K562 (cell line): ENCODE results near the gene PRKAG1. TPM values are rescaled to one million over a fixed set of nuclear protein-coding genes. Genes with fewer than 3 reads are reported as not detected.

ENCODE experiments used
- ATAC-seq: fragments of 200-7000 bp; cut with Tn5 transposase; 3 replicates; pipeline ENCODE4 v1.9.1; 2020; ENCODE audit warnings: moderate library complexity
- BruUV-seq: library from RNA; stranded (reverse); fragments of 400-500 nt; replicated peaks from 2 replicates; lab custom pipeline; 2021; lab: Mats Ljungman, UMichigan
- CTCF ChIA-PET: fragments of 300-600 bp; formaldehyde crosslinking; extraction: SDS; loops from one replicate; lab custom pipeline; 2021; ENCODE audit warnings: low intra/inter-chr PET ratio; lab: Yijun Ruan, JAX
- POLR2A ChIA-PET: fragments of 300-600, 350-650 bp; sonication (Branson Sonifier 250); formaldehyde crosslinking; extraction: SDS; loops from one replicate; lab custom pipeline; 2021; ENCODE audit warnings: antibody characterized with exemption, inconsistent platforms; lab: Yijun Ruan, JAX
- DNase-seq, 4 experiments: peaks; one replicate each; pipeline versions ENCODE4 v3.0.0 to v3.0.0-alpha.2; 2011 to 2018; ENCODE audit warnings: low spot score in 3 of 4, mixed read lengths in 3 of 4; ENCODE audit errors: extremely low read depth in 1 of 4
- FAIRE-seq: peaks from 2 replicates; lab custom pipeline; 2011; peaks lifted over from hg19 to GRCh38; lab: Jason Lieb, UNC
- H2AFZ ChIP-seq: 2 replicates; pipeline ENCODE4 v1.6.0; 2011; ENCODE audit warnings: low read depth, low read length, control low read depth, inconsistent platforms
- H3K27ac ChIP-seq: fragments of 200-600 bp; 3 replicates; pipeline ENCODE4 v1.8.0; 2011; ENCODE audit warnings: low read depth, mild to moderate bottlenecking, control low read depth, inconsistent platforms, low read length, moderate library complexity, mixed read lengths; ENCODE audit errors: extremely low read depth
- H3K27me3 ChIP-seq, 2 experiments: fragments of 300-600 bp in 1 of 2; 2 replicates in 1 of 2; 3 replicates in 1 of 2; pipeline versions ENCODE4 v1.6.0 to v1.8.0; 2011; ENCODE audit warnings: inconsistent platforms in 2 of 2, low read length in 2 of 2, mild to moderate bottlenecking in 1 of 2, mixed read lengths in 1 of 2, moderate library complexity in 1 of 2; ENCODE audit not compliant: control insufficient read depth in 2 of 2, insufficient read depth in 2 of 2
- H3K36me3 ChIP-seq: fragments of 300-600 bp; 3 replicates; pipeline ENCODE4 v1.8.0; 2011; ENCODE audit warnings: mild to moderate bottlenecking, low read length, inconsistent platforms; ENCODE audit not compliant: control insufficient read depth, insufficient read depth
- H3K4me1 ChIP-seq, 2 experiments: fragments of 200-600 bp in 1 of 2; replicated peaks in 1 of 2; 2 replicates in 1 of 2; 3 replicates in 1 of 2; pipeline versions ENCODE4 v1.5.1 to v1.8.0; 2011; ENCODE audit warnings: inconsistent platforms in 2 of 2, low read length in 2 of 2, mild to moderate bottlenecking in 1 of 2, mixed read lengths in 1 of 2, moderate library complexity in 1 of 2; ENCODE audit not compliant: control insufficient read depth in 2 of 2, insufficient read depth in 2 of 2
- H3K4me2 ChIP-seq: 2 replicates; pipeline ENCODE4 v1.6.1; 2011; ENCODE audit warnings: low read length, control low read depth, inconsistent platforms, mixed read lengths; ENCODE audit not compliant: insufficient read depth
- H3K4me3 ChIP-seq: fragments of 200-600 bp; sonication (generic), shearing (Covaris generic); 2 replicates; pipeline ENCODE4 v1.5.1; 2016; ENCODE audit warnings: control low read depth, inconsistent platforms
- H3K79me2 ChIP-seq: fragments of 200-600 bp; 3 replicates; pipeline ENCODE4 v1.8.0; 2011; ENCODE audit warnings: low read length, inconsistent platforms; ENCODE audit not compliant: control insufficient read depth, insufficient read depth
- H3K9ac ChIP-seq, 2 experiments: 2 replicates each; pipeline versions ENCODE4 v1.6.0 to v1.6.1; 2011; ENCODE audit warnings: low read depth in 2 of 2, low read length in 2 of 2, control low read depth in 1 of 2, inconsistent platforms in 1 of 2, mild to moderate bottlenecking in 1 of 2, mixed read lengths in 1 of 2; ENCODE audit not compliant: insufficient read depth in 1 of 2
- H3K9me1 ChIP-seq: one replicate; pipeline ENCODE4 v1.6.0; 2011; ENCODE audit warnings: inconsistent platforms, mild to moderate bottlenecking, low read length, moderate library complexity; ENCODE audit not compliant: control insufficient read depth, insufficient read depth
- H3K9me3 ChIP-seq: replicated peaks from 2 replicates; pipeline ENCODE4 v1.5.1; 2011; ENCODE audit warnings: low read depth, low read length, inconsistent platforms; ENCODE audit not compliant: control insufficient read depth, insufficient read depth
- H4K20me1 ChIP-seq: replicated peaks from 2 replicates; pipeline ENCODE4 v1.6.1; 2011; ENCODE audit warnings: low read length, inconsistent platforms, mixed read lengths; ENCODE audit not compliant: control insufficient read depth, insufficient read depth
- RAD21 ChIP-seq, 2 experiments: fragments of 250-450 bp in 1 of 2; fragments of 450-650 bp in 1 of 2; sonication (Bioruptor Pico) in 1 of 2; formaldehyde crosslinking in 1 of 2; IDR thresholded peaks in 1 of 2; conservative IDR thresholded peaks in 1 of 2; 2 replicates each; pipeline versions ENCODE4 v1.4.0 to v1.8.0; 2020 to 2022; ENCODE audit warnings: mild to moderate bottlenecking in 2 of 2, moderate library complexity in 1 of 2
- ZNF764 ChIP-seq: fragments of 250-450 bp; sonication (Bioruptor Pico); IDR thresholded peaks from 2 replicates; pipeline ENCODE4 v1.4.0; 2020; ENCODE audit warnings: low read depth, mild to moderate bottlenecking, moderate library complexity
- in situ Hi-C: fragments of 300-500 bp; cut with MboI; formaldehyde crosslinking; loops from 4 replicates; pipeline ENCODE4 v1.15.0; 2018; ENCODE audit warnings: inconsistent platforms, mixed read lengths
- intact Hi-C: fragments of 100-400 bp; cut with micrococcal nuclease; formaldehyde crosslinking; loops from 2 replicates; pipeline ENCODE4 v1.14.2; 2022
- polyA plus RNA-seq, 8 experiments: library from polyadenylated mRNA; depleted of rRNA in 4 of 8; stranded (reverse) in 5 of 8; unstranded in 3 of 8; fragments of >200 nt; fragmentation: Nextera tagmentation in 2 of 8; fragmentation: Illumina TruSeq in 1 of 8; extraction: Ambion mirVana in 2 of 8; extraction: Trizol in 1 of 8; gene quantifications; 2 replicates each; pipeline versions ENCODE4 v1.2.1 to v1.2.3, GENCODE V29; 2011 to 2014; ENCODE audit warnings: inconsistent platforms in 1 of 8, missing spikeins in 1 of 8
- total RNA-seq, 7 experiments: library from RNA; depleted of rRNA in 6 of 7; stranded (reverse); fragments of >200 nt in 6 of 7; fragmentation: Illumina TruSeq in 2 of 7; extraction: Trizol in 2 of 7; gene quantifications; 2 replicates each; pipeline versions ENCODE4 v1.2.1 to v1.2.3, GENCODE V29; 2011 to 2021; ENCODE audit warnings: low replicate concordance in 1 of 7
- TF ChIP-seq, protein P1 (sequence below), 3 experiments: IDR thresholded peaks in 2 of 3; conservative IDR thresholded peaks in 1 of 3; 2 replicates each; pipeline ENCODE4 v1.5.1; 2011 to 2012; ENCODE audit warnings: low read length in 3 of 3, mild to moderate bottlenecking in 3 of 3, control low read depth in 2 of 3, improper control_type of control experiment in 1 of 3, inconsistent platforms in 1 of 3, low read depth in 1 of 3, mixed read lengths in 1 of 3, moderate library complexity in 1 of 3; ENCODE audit not compliant: insufficient read depth in 2 of 3

PRKAG1 gene
- total and polyA plus RNA-seq, 9 of the 15 experiments (the other 6 are each of a cell fraction or from before 2014, with no cell fraction given) = 51.1 to 126 (median 79.1) TPM

DNA sequence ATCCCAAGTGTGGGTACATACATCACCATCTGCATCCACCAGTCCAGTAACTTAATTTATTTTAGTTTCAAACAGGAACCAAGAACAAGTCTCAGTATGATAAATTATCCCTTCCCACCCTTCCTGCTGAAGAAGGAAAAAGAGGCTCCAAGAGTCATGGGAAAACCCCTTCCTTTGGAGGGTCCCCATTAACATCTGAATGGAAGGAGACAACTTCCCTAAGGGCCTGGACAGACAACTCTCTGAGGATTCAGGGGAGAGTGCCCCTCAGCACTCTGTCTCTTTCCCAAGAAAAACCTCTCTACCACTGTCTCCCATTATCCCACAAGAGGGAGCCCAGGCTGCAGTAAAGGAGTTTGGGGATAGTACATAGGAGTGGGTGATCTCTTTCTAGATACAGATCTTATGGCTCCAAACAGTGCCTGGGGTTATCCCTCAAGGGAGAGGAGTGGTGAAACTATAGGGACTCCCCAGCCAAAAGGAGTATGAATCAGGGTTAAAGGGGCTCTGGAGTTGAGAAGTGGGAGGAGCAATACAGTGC, 53.2 kb downstream of the PRKAG1 start:
- peak; percentile 44; the same call in 2 of the 3 replicates for ATAC-seq

More for the DNA sequence above, 53.2 kb downstream of the PRKAG1 start:
- Histone ChIP-seq H3K79me2 (no peaks in the 10 kb centered on the region), H4K20me1 (no peaks in the 10 kb centered on the region; the same call in 1 of the 2 replicates), H3K9ac (no peak overlapping the region), H3K9me3 (no peaks in the 10 kb centered on the region), H2AFZ (no peak overlapping the region), H3K4me2 (no peak overlapping the region), H3K27me3 (no peaks in the 10 kb centered on the region), H3K27ac (no peak overlapping the region), H3K4me1 (peaks cover 0 to 17% of the 10 kb centered on the region in 2 experiments; a peak in 3 of 5 replicates), H3K4me3 (no peak overlapping the region), H3K36me3 (no peaks in the 10 kb centered on the region), H3K9me1 (no peaks in the 10 kb centered on the region)
- intact Hi-C loops (no loop called here), in situ Hi-C loops (no loop called here)
- TF ChIP-seq RAD21 (CRISPR knock-in tag; conservative IDR thresholded peaks at IDR 0.05 in 1 of 2, IDR thresholded peaks at IDR 0.05 in 1 of 2) (peak in 1 of 2 experiments; percentile 26; a peak in 1 of 4 replicates), ZNF764 (CRISPR knock-in tag) (no peak)
- TF ChIP-seq, protein P1, sequence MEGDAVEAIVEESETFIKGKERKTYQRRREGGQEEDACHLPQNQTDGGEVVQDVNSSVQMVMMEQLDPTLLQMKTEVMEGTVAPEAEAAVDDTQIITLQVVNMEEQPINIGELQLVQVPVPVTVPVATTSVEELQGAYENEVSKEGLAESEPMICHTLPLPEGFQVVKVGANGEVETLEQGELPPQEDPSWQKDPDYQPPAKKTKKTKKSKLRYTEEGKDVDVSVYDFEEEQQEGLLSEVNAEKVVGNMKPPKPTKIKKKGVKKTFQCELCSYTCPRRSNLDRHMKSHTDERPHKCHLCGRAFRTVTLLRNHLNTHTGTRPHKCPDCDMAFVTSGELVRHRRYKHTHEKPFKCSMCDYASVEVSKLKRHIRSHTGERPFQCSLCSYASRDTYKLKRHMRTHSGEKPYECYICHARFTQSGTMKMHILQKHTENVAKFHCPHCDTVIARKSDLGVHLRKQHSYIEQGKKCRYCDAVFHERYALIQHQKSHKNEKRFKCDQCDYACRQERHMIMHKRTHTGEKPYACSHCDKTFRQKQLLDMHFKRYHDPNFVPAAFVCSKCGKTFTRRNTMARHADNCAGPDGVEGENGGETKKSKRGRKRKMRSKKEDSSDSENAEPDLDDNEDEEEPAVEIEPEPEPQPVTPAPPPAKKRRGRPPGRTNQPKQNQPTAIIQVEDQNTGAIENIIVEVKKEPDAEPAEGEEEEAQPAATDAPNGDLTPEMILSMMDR (IDR thresholded peaks at IDR 0.05 in 2 of 3, conservative IDR thresholded peaks at IDR 0.05 in 1 of 3; ENCODE audit: insufficient read depth in 2 of 3, low read depth in 1 of 3, low read length in 3 of 3) = peak in 2 of 3 experiments; percentile 13 to 43; a peak in 1 of 6 replicates
- ChIA-PET POLR2A (interaction anchor here (0.5 kb wide), 1 partner anchor 113 kb away, joined by 5 read pairs; the partner anchor contains the start of gene DDX23), CTCF (no interaction called here)
- BruUV-seq = no TSS peak
- FAIRE-seq (no peak), DNase-seq (peak in 1 of 4 experiments; percentile 17)
